Activated CD4-positive, alpha-beta T cell treated with anti-CD3 and anti-CD28 coated beads, Interleukin-2, amount 50 U/mL, for 4 hours (primary cell): ENCODE data around the gene MYO1C.
"Not testable (repeated sequence)": the region's sequence is repeated elsewhere in the genome, so short reads cannot be mapped to it uniquely, and the experiment has no call there.

Source experiments
- DNase-seq, 2 experiments: peaks; one replicate each; pipeline ENCODE4 v3.0.0-alpha.2; 2020

Gene MYO1C

GRCh38 chr17:1492249-1493206 lies at the start of gene MYO1C:
TSS of gene MYO1C (minus strand) at chr17:1492686. CDS start at chr17:1492487, 199 bp downstream.
- no peak for DNase-seq

GRCh38 chr17:1541367-1541904 lies 49.0 kb upstream of the MYO1C start:
- DNase-seq: no peak

GRCh38 chr17:1539811-1540210 lies 47.3 kb upstream of the MYO1C start:
- DNase-seq: no peak

- no peak for DNase-seq
These were observed 43.3 kb upstream of the MYO1C start for GRCh38 chr17:1535737-1536136.

- no peak for DNase-seq
These were observed 41.3 kb upstream of the MYO1C start for GRCh38 chr17:1533661-1534325.

- DNase-seq: peak; percentile 33 to 34
These were observed 40.5 kb upstream of the MYO1C start for GRCh38 chr17:1532836-1533602.

GRCh38 chr17:1529863-1530262 lies 37.4 kb upstream of the MYO1C start:
- no peak for DNase-seq

- DNase-seq: not testable (repeated sequence)
These were observed 34.4 kb upstream of the MYO1C start for GRCh38 chr17:1526876-1527275.

- no peak for DNase-seq
These were observed 30.1 kb upstream of the MYO1C start for GRCh38 chr17:1522626-1523025.

GRCh38 chr17:1521086-1521640 lies 28.7 kb upstream of the MYO1C start:
- DNase-seq: no peak

- DNase-seq: no peak
These were observed 27.2 kb upstream of the MYO1C start for GRCh38 chr17:1519678-1520077.

- DNase-seq: no peak
These were observed 25.9 kb upstream of the MYO1C start for GRCh38 chr17:1518410-1518809.

- peak; percentile 95 to 97 for DNase-seq
These were observed 24.1 kb upstream of the MYO1C start, which contains the start of gene INPP5K for GRCh38 chr17:1516388-1517161. TSS of gene INPP5K (minus strand) at chr17:1516612. CDS start at chr17:1516499, 113 bp downstream.

- DNase-seq: peak; percentile 42 to 45
These were observed 23.3 kb upstream of the MYO1C start for GRCh38 chr17:1515640-1516387.

GRCh38 chr17:1512351-1512750 lies 19.9 kb upstream of the MYO1C start:
- no peak for DNase-seq

GRCh38 chr17:1511756-1512321 lies 19.4 kb upstream of the MYO1C start:
- DNase-seq: no peak

- no peak for DNase-seq
These were observed 18.8 kb upstream of the MYO1C start for GRCh38 chr17:1511290-1511689.

GRCh38 chr17:1509290-1509881 lies 16.9 kb upstream of the MYO1C start:
- no peak for DNase-seq

GRCh38 chr17:1508709-1509108 lies 16.2 kb upstream of the MYO1C start:
- DNase-seq: not testable (repeated sequence)

GRCh38 chr17:1506649-1507267 lies 14.3 kb upstream of the MYO1C start:
- no peak for DNase-seq
